ENCODE results near the gene OSBPL10.

DNA sequence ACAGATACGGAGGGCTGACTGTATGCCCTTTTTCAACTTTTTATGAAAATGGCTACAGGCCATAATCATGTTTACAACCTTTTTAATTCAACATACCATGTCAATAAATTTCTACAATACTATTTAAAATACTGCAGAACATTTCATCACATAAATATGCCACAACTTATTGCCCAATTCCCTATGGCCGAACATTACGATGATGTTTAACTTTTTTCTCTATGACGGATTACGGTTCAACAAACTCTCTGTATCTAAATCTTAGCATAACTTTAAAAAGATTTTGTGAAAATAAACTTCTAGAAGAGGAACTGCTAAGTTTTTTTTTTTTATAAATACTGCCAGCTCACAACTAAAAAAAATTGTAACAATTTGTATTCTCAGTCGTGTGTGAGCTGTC is 220.4 kb downstream of the OSBPL10 start:
- TF ChIP-seq, protein P1, sequence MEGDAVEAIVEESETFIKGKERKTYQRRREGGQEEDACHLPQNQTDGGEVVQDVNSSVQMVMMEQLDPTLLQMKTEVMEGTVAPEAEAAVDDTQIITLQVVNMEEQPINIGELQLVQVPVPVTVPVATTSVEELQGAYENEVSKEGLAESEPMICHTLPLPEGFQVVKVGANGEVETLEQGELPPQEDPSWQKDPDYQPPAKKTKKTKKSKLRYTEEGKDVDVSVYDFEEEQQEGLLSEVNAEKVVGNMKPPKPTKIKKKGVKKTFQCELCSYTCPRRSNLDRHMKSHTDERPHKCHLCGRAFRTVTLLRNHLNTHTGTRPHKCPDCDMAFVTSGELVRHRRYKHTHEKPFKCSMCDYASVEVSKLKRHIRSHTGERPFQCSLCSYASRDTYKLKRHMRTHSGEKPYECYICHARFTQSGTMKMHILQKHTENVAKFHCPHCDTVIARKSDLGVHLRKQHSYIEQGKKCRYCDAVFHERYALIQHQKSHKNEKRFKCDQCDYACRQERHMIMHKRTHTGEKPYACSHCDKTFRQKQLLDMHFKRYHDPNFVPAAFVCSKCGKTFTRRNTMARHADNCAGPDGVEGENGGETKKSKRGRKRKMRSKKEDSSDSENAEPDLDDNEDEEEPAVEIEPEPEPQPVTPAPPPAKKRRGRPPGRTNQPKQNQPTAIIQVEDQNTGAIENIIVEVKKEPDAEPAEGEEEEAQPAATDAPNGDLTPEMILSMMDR (IDR thresholded peaks at IDR 0.05; ENCODE audit: insufficient read depth, low read depth, low read length) = no peak
- no peak for TF ChIP-seq EZH2 (IDR thresholded peaks at IDR 0.05; ENCODE audit: insufficient read depth, low read length)

Measured in astrocyte (in vitro differentiated cells and primary cell).